HG02981 (cell line): ENCODE results near the gene CTIF.

Experiments
- ATAC-seq: cut with Tn5 transposase; IDR thresholded peaks from one replicate; pipeline ENCODE4 v1.9.1; 2021; ENCODE audit warnings: mild to moderate bottlenecking, moderate library complexity; ENCODE audit not compliant: unreplicated experiment

The CTIF gene

GRCh38 chr18:48721312-48721711 lies 182.5 kb downstream of the CTIF start:
- ATAC-seq, result no peak

- ATAC-seq, result no peak
Measured at GRCh38 chr18:48723016-48723415, 184.2 kb downstream of the CTIF start.

GRCh38 chr18:48723837-48724236 lies 185.0 kb downstream of the CTIF start:
- no peak for ATAC-seq

GRCh38 chr18:48724442-48724841 lies 185.6 kb downstream of the CTIF start:
- ATAC-seq, result no peak

GRCh38 chr18:48724939-48725338 lies 186.1 kb downstream of the CTIF start:
- ATAC-seq, result no peak

- ATAC-seq, result no peak
Measured at GRCh38 chr18:48725562-48725961, 186.7 kb downstream of the CTIF start.

GRCh38 chr18:48727681-48728080 lies 188.8 kb downstream of the CTIF start:
- ATAC-seq, result no peak

- no peak for ATAC-seq
Measured at GRCh38 chr18:48728204-48728833, 189.5 kb downstream of the CTIF start.

- ATAC-seq, result no peak
Measured at GRCh38 chr18:48729404-48729803, 190.6 kb downstream of the CTIF start.

GRCh38 chr18:48730010-48730409 lies 191.2 kb downstream of the CTIF start:
- no peak for ATAC-seq

GRCh38 chr18:48732767-48733424 lies 194.1 kb downstream of the CTIF start:
- ATAC-seq, result no peak

GRCh38 chr18:48733643-48734253 lies 194.9 kb downstream of the CTIF start:
- no peak for ATAC-seq

GRCh38 chr18:48734460-48734859 lies 195.6 kb downstream of the CTIF start:
- ATAC-seq, result no peak

- no peak for ATAC-seq
Measured at GRCh38 chr18:48735080-48735676, 196.3 kb downstream of the CTIF start.

GRCh38 chr18:48735681-48736255 lies 196.9 kb downstream of the CTIF start:
- ATAC-seq, result no peak

- ATAC-seq, result no peak
Measured at GRCh38 chr18:48736321-48737260, 197.8 kb downstream of the CTIF start.

GRCh38 chr18:48739266-48740067 lies 200.6 kb downstream of the CTIF start:
- no peak for ATAC-seq

- no peak for ATAC-seq
Measured at GRCh38 chr18:48740068-48740440, 201.2 kb downstream of the CTIF start.

GRCh38 chr18:48740851-48741485 lies 202.1 kb downstream of the CTIF start:
- ATAC-seq, result no peak
